Karpas-422 (cell line): ENCODE data around the gene SPP1. TPM values are rescaled to one million over a fixed set of nuclear protein-coding genes. Genes with fewer than 3 reads are reported as not detected.
"Not testable (repeated sequence)": the region's sequence is repeated elsewhere in the genome, so short reads cannot be mapped to it uniquely, and the experiment has no call there.

Source experiments
- DNase-seq: peaks from one replicate; pipeline ENCODE4 v3.0.0-alpha.2; 2015
- H2AFZ ChIP-seq: fragments of 200-600 bp; sonication (generic); 2 replicates; pipeline ENCODE4 v1.6.1; 2014; ENCODE audit warnings: antibody characterized with exemption, low read length, mixed read lengths
- H3K27ac ChIP-seq: fragments of 200-600 bp; sonication (generic); 2 replicates; pipeline ENCODE4 v1.5.1; 2014; ENCODE audit warnings: mild to moderate bottlenecking, low read length, moderate library complexity
- H3K27me3 ChIP-seq: fragments of 200-600 bp; sonication (generic); 2 replicates; pipeline ENCODE4 v1.6.1; 2014; ENCODE audit warnings: low read length, mixed read lengths
- H3K36me3 ChIP-seq: fragments of 200-600 bp; sonication (generic); 2 replicates; pipeline ENCODE4 v1.6.1; 2014; ENCODE audit warnings: low read length, mixed read lengths; ENCODE audit not compliant: insufficient read depth
- H3K4me1 ChIP-seq: fragments of 200-600 bp; sonication (generic); 2 replicates; pipeline ENCODE4 v1.6.1; 2014; ENCODE audit warnings: mild to moderate bottlenecking, low read length, mixed read lengths
- H3K4me2 ChIP-seq: fragments of 200-600 bp; sonication (generic); 2 replicates; pipeline ENCODE4 v1.6.1; 2014; ENCODE audit warnings: low read length, low read depth, mild to moderate bottlenecking; ENCODE audit not compliant: poor library complexity, severe bottlenecking
- H3K4me3 ChIP-seq: fragments of 200-600 bp; sonication (generic); 2 replicates; pipeline ENCODE4 v1.5.1; 2014; ENCODE audit warnings: mild to moderate bottlenecking, antibody characterized with exemption, low read length, mixed read lengths
- H3K79me2 ChIP-seq: fragments of 200-600 bp; sonication (generic); 2 replicates; pipeline ENCODE4 v1.6.1; 2014; ENCODE audit warnings: mild to moderate bottlenecking, low read length, mixed read lengths
- H3K9ac ChIP-seq: fragments of 200-600 bp; sonication (generic); 2 replicates; pipeline ENCODE4 v1.6.0; 2014; ENCODE audit warnings: low read length
- H3K9me2 ChIP-seq: fragments of 200-600 bp; sonication (generic), shearing (Covaris generic); replicated peaks from 2 replicates; pipeline ENCODE4 v1.6.0; 2014; ENCODE audit warnings: mild to moderate bottlenecking, low read length, moderate library complexity; ENCODE audit not compliant: insufficient read depth
- H3K9me3 ChIP-seq: fragments of 300-700, 200-600 bp; sonication (generic); 2 replicates; pipeline ENCODE4 v1.6.1; 2014; ENCODE audit warnings: low read length, mixed read lengths
- H4K20me1 ChIP-seq: fragments of 200-600 bp; sonication (generic); 2 replicates; pipeline ENCODE4 v1.6.1; 2014; ENCODE audit warnings: mild to moderate bottlenecking, antibody characterized with exemption, low read length, low read depth; ENCODE audit not compliant: insufficient read depth
- total RNA-seq: library from RNA; depleted of rRNA; stranded (reverse); fragments of >200 nt; shearing (Covaris generic); gene quantifications from 2 replicates; pipeline ENCODE4 v1.2.3, GENCODE V29; 2014; ENCODE audit warnings: low replicate concordance

SPP1 gene
- total RNA-seq, 1 experiment from 2014 or later, result not detected

GRCh38 chr4:87935954-87936353 is 39.6 kb upstream of the SPP1 start:
- H4K20me1 ChIP-seq, H3K79me2 ChIP-seq, H3K4me3 ChIP-seq, H3K27me3 ChIP-seq, H2AFZ ChIP-seq, H3K9me3 ChIP-seq, H3K9me2 ChIP-seq, H3K27ac ChIP-seq, H3K4me1 ChIP-seq, H3K36me3 ChIP-seq, H3K9ac ChIP-seq, DNase-seq, H3K4me2 ChIP-seq: not testable (repeated sequence)

DNA sequence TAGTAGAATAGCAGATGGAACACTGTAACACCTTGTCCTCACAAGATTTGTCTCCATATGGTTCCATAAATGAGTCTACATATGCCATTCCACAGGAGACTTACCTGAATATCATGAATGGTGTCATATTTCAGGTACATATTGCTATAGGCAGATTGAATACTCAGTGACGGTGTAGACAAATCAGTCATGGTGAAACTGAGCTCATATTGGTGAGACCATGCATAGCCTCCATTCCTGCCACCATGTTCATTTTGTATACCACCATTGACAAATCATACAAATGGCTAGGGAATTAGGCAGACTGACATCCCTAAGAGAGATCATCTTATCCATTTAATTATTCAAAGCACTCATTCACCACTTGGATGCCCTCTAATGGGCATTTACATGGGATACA is 38.0 kb upstream of the SPP1 start:
- Histone ChIP-seq H4K20me1 (no peaks in the 10 kb centered on the region), H3K27me3 (no peaks in the 10 kb centered on the region), H3K4me2 (no peak overlapping the region), H3K9me2 (no peaks in the 10 kb centered on the region), H3K9ac (no peak overlapping the region), H3K9me3 (no peaks in the 10 kb centered on the region), H3K4me1 (no peaks in the 10 kb centered on the region), H3K36me3 (no peaks in the 10 kb centered on the region), H3K4me3 (no peak overlapping the region), H3K79me2 (no peaks in the 10 kb centered on the region), H3K27ac (no peak overlapping the region), H2AFZ (no peak overlapping the region)
- peak; percentile 24 for DNase-seq

DNA sequence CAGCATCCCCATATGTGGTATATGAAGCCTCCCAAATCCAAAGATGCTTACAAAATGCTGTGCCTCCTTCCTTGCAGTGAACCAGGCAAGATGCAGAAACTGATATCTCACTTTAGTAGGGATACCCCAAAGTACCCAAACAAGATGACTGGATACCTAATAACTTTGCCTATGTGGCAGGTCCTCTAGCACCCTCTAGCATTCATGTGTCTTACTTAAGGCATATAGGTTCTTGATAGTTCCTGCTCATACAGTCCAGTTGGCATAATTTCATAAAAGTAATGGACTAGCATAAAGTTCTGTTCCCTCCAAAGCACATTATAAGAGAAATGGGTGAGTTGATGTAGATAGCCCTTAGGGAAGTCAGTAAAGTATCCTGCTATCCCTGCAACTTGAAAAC is 36.8 kb upstream of the SPP1 start:
- H3K27ac ChIP-seq, result no peak overlapping the region
- no peaks in the 10 kb centered on the region for H3K9me2 ChIP-seq
- no peak overlapping the region for H3K9ac ChIP-seq

DNA sequence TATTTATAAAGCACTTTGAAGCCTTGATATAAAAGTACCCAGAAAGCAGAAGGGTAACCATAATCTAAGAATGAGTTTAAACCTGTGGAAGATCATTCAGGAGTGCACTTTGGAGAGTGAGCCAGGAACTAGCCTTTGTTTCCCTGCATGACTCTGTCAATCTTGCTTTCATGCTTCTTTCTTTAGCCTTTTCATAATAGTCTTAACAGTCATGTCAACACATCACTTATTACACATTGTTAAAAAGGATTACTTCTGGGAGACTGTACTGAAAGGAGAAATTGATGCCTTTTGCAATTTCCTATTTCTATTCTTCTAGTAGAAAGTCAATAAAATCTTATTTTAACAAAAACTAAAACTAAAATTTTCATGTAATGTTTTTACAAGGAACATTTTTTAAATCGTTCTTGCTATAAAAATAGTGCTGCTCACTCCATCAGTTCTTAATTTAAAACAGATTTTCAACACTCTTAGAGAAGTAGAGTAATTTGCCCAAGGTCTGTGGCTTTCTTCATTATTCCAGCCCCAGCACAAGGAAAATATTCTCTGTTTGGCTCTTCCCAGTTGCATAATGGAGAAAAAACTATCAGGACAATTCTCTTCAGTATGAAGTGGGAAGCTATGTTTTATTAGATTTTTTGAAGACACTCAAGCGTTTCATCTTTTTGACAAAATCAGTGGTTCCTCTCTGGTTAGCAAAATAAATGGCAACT is 35.4 kb upstream of the SPP1 start:
- H3K79me2 ChIP-seq, result no peaks in the 10 kb centered on the region

More for the DNA sequence above, 36.8 kb upstream of the SPP1 start:
- Histone ChIP-seq H3K27me3 (no peaks in the 10 kb centered on the region), H3K4me1 (no peaks in the 10 kb centered on the region), H3K4me3 (no peak overlapping the region), H3K36me3 (no peaks in the 10 kb centered on the region), H3K9me3 (no peaks in the 10 kb centered on the region), H2AFZ (no peak overlapping the region), H4K20me1 (no peaks in the 10 kb centered on the region), H3K79me2 (no peaks in the 10 kb centered on the region), H3K4me2 (no peak overlapping the region)
- peak; percentile 44 for DNase-seq

GRCh38 chr4:87940809-87941208 is 34.7 kb upstream of the SPP1 start:
- H3K79me2 ChIP-seq, H3K27ac ChIP-seq, H4K20me1 ChIP-seq, H3K4me2 ChIP-seq, H3K36me3 ChIP-seq, H3K27me3 ChIP-seq, H3K9me2 ChIP-seq, H3K9ac ChIP-seq, H3K4me1 ChIP-seq, H3K4me3 ChIP-seq, H2AFZ ChIP-seq, H3K9me3 ChIP-seq: not testable (repeated sequence)
- DNase-seq, result peak; percentile 39

More for the DNA sequence above, 35.4 kb upstream of the SPP1 start:
- no peak overlapping the region for H3K4me3 ChIP-seq
- DNase-seq, result peak; percentile 33
- H3K9ac ChIP-seq, result no peak overlapping the region
- H3K4me1 ChIP-seq, result no peaks in the 10 kb centered on the region
- H3K4me2 ChIP-seq, result no peak overlapping the region
- no peaks in the 10 kb centered on the region for H4K20me1 ChIP-seq
- H3K27ac ChIP-seq, result no peak overlapping the region
- no peaks in the 10 kb centered on the region for H3K36me3 ChIP-seq
- H2AFZ ChIP-seq, result no peak overlapping the region
- H3K27me3 ChIP-seq, result no peaks in the 10 kb centered on the region
- no peaks in the 10 kb centered on the region for H3K9me3 ChIP-seq
- no peaks in the 10 kb centered on the region for H3K9me2 ChIP-seq

GRCh38 chr4:87941537-87942392 is 33.7 kb upstream of the SPP1 start:
- no peak overlapping the region for H2AFZ ChIP-seq
- H3K4me1 ChIP-seq, result no peaks in the 10 kb centered on the region
- peak; percentile 28 for DNase-seq
- no peaks in the 10 kb centered on the region for H3K27me3 ChIP-seq
- no peak overlapping the region for H3K4me3 ChIP-seq
- no peak overlapping the region for H3K9ac ChIP-seq
- H3K36me3 ChIP-seq, result no peaks in the 10 kb centered on the region
- no peak overlapping the region for H3K4me2 ChIP-seq
- H3K9me3 ChIP-seq, result no peaks in the 10 kb centered on the region
- no peaks in the 10 kb centered on the region for H4K20me1 ChIP-seq
- no peak overlapping the region for H3K27ac ChIP-seq
- H3K79me2 ChIP-seq, result no peaks in the 10 kb centered on the region
- H3K9me2 ChIP-seq, result no peaks in the 10 kb centered on the region

GRCh38 chr4:87943660-87944149 is 31.8 kb upstream of the SPP1 start:
- H3K79me2 ChIP-seq, result no peaks in the 10 kb centered on the region
- H4K20me1 ChIP-seq, result no peaks in the 10 kb centered on the region
- H3K9me2 ChIP-seq, result no peaks in the 10 kb centered on the region
- no peak overlapping the region for H3K9ac ChIP-seq
- no peaks in the 10 kb centered on the region for H3K36me3 ChIP-seq
- no peaks in the 10 kb centered on the region for H3K9me3 ChIP-seq
- H3K4me3 ChIP-seq, result no peak overlapping the region
- no peak overlapping the region for H2AFZ ChIP-seq
- H3K4me1 ChIP-seq, result no peaks in the 10 kb centered on the region
- peak; percentile 34 for DNase-seq
- no peak overlapping the region for H3K4me2 ChIP-seq
- H3K27ac ChIP-seq, result no peak overlapping the region
- H3K27me3 ChIP-seq, result no peaks in the 10 kb centered on the region

GRCh38 chr4:87944967-87945366 is 30.5 kb upstream of the SPP1 start:
- Histone ChIP-seq H3K9me3 (no peaks in the 10 kb centered on the region), H2AFZ (no peak overlapping the region), H3K9me2 (no peaks in the 10 kb centered on the region), H3K27me3 (no peaks in the 10 kb centered on the region), H3K79me2 (no peaks in the 10 kb centered on the region), H3K9ac (no peak overlapping the region), H3K36me3 (no peaks in the 10 kb centered on the region), H3K27ac (no peak overlapping the region), H3K4me2 (no peak overlapping the region), H3K4me3 (no peak overlapping the region), H3K4me1 (no peaks in the 10 kb centered on the region), H4K20me1 (no peaks in the 10 kb centered on the region)
- DNase-seq, result no peak
